Measurements from ENCODE around the gene VAV3. TPM values are rescaled to one million over a fixed set of nuclear protein-coding genes. Genes with fewer than 3 reads are reported as not detected.
"Not testable (repeated sequence)": the region's sequence is repeated elsewhere in the genome, so short reads cannot be mapped to it uniquely, and the experiment has no call there.

The VAV3 gene
- total RNA-seq, 3 donors from 2014 or later: 5.4 to 8.8 (median 5.8) TPM

GRCh38 chr1:107739651-107740050 is 225.3 kb downstream of the VAV3 start:
- Mint-ChIP-seq H3K4me3 (no peak overlapping the region), H3K4me1 (ENCODE audit: low read depth) (peaks cover 9% of the 10 kb centered on the region), H3K36me3 (ENCODE audit: insufficient read depth) (peaks cover 4% of the 10 kb centered on the region), H3K27me3 (ENCODE audit: low read depth) (peaks cover 1% of the 10 kb centered on the region), H3K9me3 (no peaks in the 10 kb centered on the region)
- ATAC-seq (no peak), DNase-seq (no peak)

- ATAC-seq: no peak
- H3K4me1 Mint-ChIP-seq (ENCODE audit: low read depth): peaks cover 9% of the 10 kb centered on the region
- peaks cover 2% of the 10 kb centered on the region for H3K27me3 Mint-ChIP-seq (ENCODE audit: low read depth)
- H3K9me3 Mint-ChIP-seq: no peaks in the 10 kb centered on the region
- peaks cover 4% of the 10 kb centered on the region for H3K36me3 Mint-ChIP-seq (ENCODE audit: insufficient read depth)
- no peak overlapping the region for H3K4me3 Mint-ChIP-seq
- no peak for DNase-seq
Observed at GRCh38 chr1:107739201-107739600, 225.8 kb downstream of the VAV3 start.

- ATAC-seq; H3K4me3 Mint-ChIP-seq; H3K36me3 Mint-ChIP-seq (ENCODE audit: insufficient read depth); H3K27me3 Mint-ChIP-seq (ENCODE audit: low read depth); DNase-seq; H3K4me1 Mint-ChIP-seq (ENCODE audit: low read depth); H3K9me3 Mint-ChIP-seq: not testable (repeated sequence)
Observed at GRCh38 chr1:107733401-107733800, 231.6 kb downstream of the VAV3 start.

- Mint-ChIP-seq H3K9me3 (no peaks in the 10 kb centered on the region), H3K27me3 (ENCODE audit: low read depth) (no peaks in the 10 kb centered on the region), H3K4me1 (ENCODE audit: low read depth) (no peaks in the 10 kb centered on the region), H3K36me3 (ENCODE audit: insufficient read depth) (peaks cover 8% of the 10 kb centered on the region), H3K4me3 (no peak overlapping the region)
- ATAC-seq (no peak), DNase-seq (no peak)
Observed at GRCh38 chr1:107727866-107728265, 237.1 kb downstream of the VAV3 start.

GRCh38 chr1:107726860-107727259 is 238.1 kb downstream of the VAV3 start:
- H3K36me3 Mint-ChIP-seq (ENCODE audit: insufficient read depth): peaks cover 5% of the 10 kb centered on the region
- no peaks in the 10 kb centered on the region for H3K4me1 Mint-ChIP-seq (ENCODE audit: low read depth)
- H3K9me3 Mint-ChIP-seq: no peaks in the 10 kb centered on the region
- DNase-seq (no peak), ATAC-seq (no peak)
- H3K27me3 Mint-ChIP-seq (ENCODE audit: low read depth): no peaks in the 10 kb centered on the region
- no peak overlapping the region for H3K4me3 Mint-ChIP-seq

- ATAC-seq (no peak), DNase-seq (no peak)
- H3K36me3 Mint-ChIP-seq (ENCODE audit: insufficient read depth): peaks cover 5% of the 10 kb centered on the region
- H3K9me3 Mint-ChIP-seq: no peaks in the 10 kb centered on the region
- H3K4me1 Mint-ChIP-seq (ENCODE audit: low read depth): no peaks in the 10 kb centered on the region
- no peaks in the 10 kb centered on the region for H3K27me3 Mint-ChIP-seq (ENCODE audit: low read depth)
- H3K4me3 Mint-ChIP-seq: no peak overlapping the region
Observed at GRCh38 chr1:107724648-107725047, 240.3 kb downstream of the VAV3 start.

- H3K27me3 Mint-ChIP-seq (ENCODE audit: low read depth); H3K4me1 Mint-ChIP-seq (ENCODE audit: low read depth); H3K9me3 Mint-ChIP-seq; H3K36me3 Mint-ChIP-seq (ENCODE audit: insufficient read depth); DNase-seq; H3K4me3 Mint-ChIP-seq; ATAC-seq: not testable (repeated sequence)
Observed at GRCh38 chr1:107720210-107720609, 244.8 kb downstream of the VAV3 start.

DNA sequence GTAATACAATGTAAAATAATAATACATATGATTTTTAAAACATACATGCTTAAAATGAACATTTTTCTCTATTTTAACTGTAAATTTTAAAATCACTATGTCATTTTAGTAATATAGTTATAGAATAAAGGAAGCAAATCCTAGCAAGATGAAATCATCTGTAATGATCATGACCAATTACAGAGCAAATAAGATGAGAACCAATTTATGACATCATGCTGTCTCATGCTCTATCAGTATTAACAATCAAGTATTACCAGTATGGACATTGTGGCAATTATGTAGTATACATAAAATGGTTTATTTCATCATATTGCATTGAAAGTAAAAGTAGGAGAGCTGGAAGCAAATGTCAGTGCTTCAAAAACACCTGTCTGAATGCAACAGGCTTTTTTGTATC is 255.0 kb downstream of the VAV3 start:
- Mint-ChIP-seq H3K9me3 (no peaks in the 10 kb centered on the region), H3K36me3 (ENCODE audit: insufficient read depth) (peaks cover 5% of the 10 kb centered on the region), H3K4me3 (no peak overlapping the region), H3K27me3 (ENCODE audit: low read depth) (no peaks in the 10 kb centered on the region), H3K4me1 (ENCODE audit: low read depth) (no peaks in the 10 kb centered on the region)
- DNase-seq: no peak
- no peak for ATAC-seq

- no peaks in the 10 kb centered on the region for H3K27me3 Mint-ChIP-seq (ENCODE audit: low read depth)
- no peaks in the 10 kb centered on the region for H3K9me3 Mint-ChIP-seq
- ATAC-seq (no peak), DNase-seq (no peak)
- H3K4me3 Mint-ChIP-seq: no peak overlapping the region
- no peaks in the 10 kb centered on the region for H3K4me1 Mint-ChIP-seq (ENCODE audit: low read depth)
- peaks cover 17% of the 10 kb centered on the region for H3K36me3 Mint-ChIP-seq (ENCODE audit: insufficient read depth)
Observed at GRCh38 chr1:107707111-107707510, 257.9 kb downstream of the VAV3 start.

GRCh38 chr1:107706182-107706581 is 258.8 kb downstream of the VAV3 start:
- ATAC-seq: no peak
- H3K9me3 Mint-ChIP-seq: no peaks in the 10 kb centered on the region

GRCh38 chr1:107704911-107705310 is 260.1 kb downstream of the VAV3 start:
- Mint-ChIP-seq H3K9me3 (no peaks in the 10 kb centered on the region), H3K27me3 (ENCODE audit: low read depth) (no peaks in the 10 kb centered on the region), H3K4me1 (ENCODE audit: low read depth) (no peaks in the 10 kb centered on the region), H3K4me3 (no peak overlapping the region), H3K36me3 (ENCODE audit: insufficient read depth) (peaks cover 21% of the 10 kb centered on the region)
- DNase-seq (no peak), ATAC-seq (no peak)

More at GRCh38 chr1:107706182-107706581, 258.8 kb downstream of the VAV3 start:
- H3K27me3 Mint-ChIP-seq (ENCODE audit: low read depth): no peaks in the 10 kb centered on the region
- H3K4me1 Mint-ChIP-seq (ENCODE audit: low read depth): no peaks in the 10 kb centered on the region
- no peak overlapping the region for H3K4me3 Mint-ChIP-seq
- DNase-seq: no peak
- peaks cover 22% of the 10 kb centered on the region for H3K36me3 Mint-ChIP-seq (ENCODE audit: insufficient read depth)

GRCh38 chr1:107702946-107703571 is 261.9 kb downstream of the VAV3 start:
- Mint-ChIP-seq H3K4me1 (ENCODE audit: low read depth) (no peaks in the 10 kb centered on the region), H3K27me3 (ENCODE audit: low read depth) (no peaks in the 10 kb centered on the region), H3K4me3 (no peak overlapping the region), H3K36me3 (ENCODE audit: insufficient read depth) (peaks cover 21% of the 10 kb centered on the region), H3K9me3 (no peaks in the 10 kb centered on the region)
- ATAC-seq (no peak), DNase-seq (no peak)

GRCh38 chr1:107700651-107701050 is 264.3 kb downstream of the VAV3 start:
- not testable (repeated sequence) for DNase-seq; ATAC-seq; H3K27me3 Mint-ChIP-seq (ENCODE audit: low read depth); H3K4me1 Mint-ChIP-seq (ENCODE audit: low read depth); H3K9me3 Mint-ChIP-seq; H3K4me3 Mint-ChIP-seq
- H3K36me3 Mint-ChIP-seq (ENCODE audit: insufficient read depth): peaks cover 25% of the 10 kb centered on the region

GRCh38 chr1:107698161-107698560 is 266.8 kb downstream of the VAV3 start:
- Mint-ChIP-seq H3K27me3 (ENCODE audit: low read depth) (no peaks in the 10 kb centered on the region), H3K9me3 (no peaks in the 10 kb centered on the region), H3K4me3 (no peak overlapping the region), H3K36me3 (ENCODE audit: insufficient read depth) (peaks cover 28% of the 10 kb centered on the region), H3K4me1 (ENCODE audit: low read depth) (no peaks in the 10 kb centered on the region)
- no peak for ATAC-seq
- no peak for DNase-seq

- no peak for ATAC-seq
- Mint-ChIP-seq H3K4me3 (no peak overlapping the region), H3K4me1 (ENCODE audit: low read depth) (no peaks in the 10 kb centered on the region), H3K36me3 (ENCODE audit: insufficient read depth) (peaks cover 17% of the 10 kb centered on the region), H3K27me3 (ENCODE audit: low read depth) (no peaks in the 10 kb centered on the region), H3K9me3 (no peaks in the 10 kb centered on the region)
- DNase-seq: no peak
Observed at GRCh38 chr1:107695341-107695740, 269.6 kb downstream of the VAV3 start.
